Measurements from ENCODE around the gene SCYL1. TPM values are rescaled to one million over a fixed set of nuclear protein-coding genes. Genes with fewer than 3 reads are reported as not detected.

The SCYL1 gene
- total and polyA plus RNA-seq, 4 donors = 33.7 to 62.0 (median 52.6) TPM

DNA sequence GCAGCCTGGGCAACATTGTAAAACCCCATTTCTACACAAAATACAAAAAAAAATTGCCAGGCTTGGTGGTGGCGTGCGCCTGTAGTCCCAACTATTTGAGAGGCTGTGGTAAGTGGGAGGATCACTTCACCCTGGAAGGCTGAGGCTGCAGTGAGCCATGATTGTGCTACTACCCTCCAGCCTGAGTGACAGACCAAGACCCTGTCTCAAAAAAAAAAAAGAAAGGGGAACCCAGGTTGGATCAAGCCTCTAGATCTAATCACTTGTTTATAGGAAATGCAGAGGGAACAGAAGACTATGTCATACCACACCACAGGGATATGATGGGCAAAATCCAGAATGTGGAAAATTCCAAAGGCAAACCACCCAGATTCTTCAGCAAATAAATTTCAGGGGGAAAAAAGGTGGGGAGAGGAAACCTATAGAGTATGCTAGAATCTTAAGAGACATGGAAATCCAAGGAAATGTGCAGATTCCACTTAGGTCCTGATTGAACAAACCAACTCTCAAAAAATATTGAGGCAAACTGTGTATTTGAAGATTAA lies 42.5 kb upstream of the SCYL1 start:
- Histone ChIP-seq H3K4me1 (ENCODE audit: control insufficient read depth in 4 of 4, insufficient read depth in 4 of 4, low read length in 3 of 4) (peaks cover 7 to 29% (median 17%) of the 10 kb centered on the region in 4 donors), H3K4me3 (ENCODE audit: low read depth in 1 of 3, low read length in 3 of 3) (no peak overlapping the region), H3K27me3 (ENCODE audit: control insufficient read depth in 4 of 4, insufficient read depth in 4 of 4, low read length in 3 of 4) (no peaks in the 10 kb centered on the region), H3K27ac (ENCODE audit: low read depth in 1 of 2, low read length in 2 of 2) (no peak overlapping the region), H3K36me3 (ENCODE audit: control insufficient read depth in 4 of 4, insufficient read depth in 3 of 4, low read depth in 1 of 4, low read length in 3 of 4) (no peaks in the 10 kb centered on the region), H3K9ac (ENCODE audit: low read depth in 1 of 2, low read length in 2 of 2) (no peak overlapping the region), H3K9me3 (ENCODE audit: control insufficient read depth in 4 of 4, low read length in 3 of 4) (no peaks in the 10 kb centered on the region)
- whole genome bisulfite sequencing = 97% methylated on average over 2 of the region's 2 CpGs
- DNase-seq (ENCODE audit: low spot score) = no peak
- TF ChIP-seq NR2F2 (IDR thresholded peaks at IDR 0.05) = no peak
- no peak for TF ChIP-seq RXRA (IDR thresholded peaks at IDR 0.05)
- no peak for TF ChIP-seq YY1 (IDR thresholded peaks at IDR 0.05)
- TF ChIP-seq, protein P1, sequence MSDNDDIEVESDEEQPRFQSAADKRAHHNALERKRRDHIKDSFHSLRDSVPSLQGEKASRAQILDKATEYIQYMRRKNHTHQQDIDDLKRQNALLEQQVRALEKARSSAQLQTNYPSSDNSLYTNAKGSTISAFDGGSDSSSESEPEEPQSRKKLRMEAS (IDR thresholded peaks at IDR 0.05) = no peak
- TF ChIP-seq SP1 (IDR thresholded peaks at IDR 0.05) = no peak
- TF ChIP-seq RAD21 (IDR thresholded peaks at IDR 0.05) = no peak
- TF ChIP-seq FOXA1 (IDR thresholded peaks at IDR 0.05) = no peak
- no peak for TF ChIP-seq JUND (IDR thresholded peaks at IDR 0.05)
- TF ChIP-seq, protein P2, sequence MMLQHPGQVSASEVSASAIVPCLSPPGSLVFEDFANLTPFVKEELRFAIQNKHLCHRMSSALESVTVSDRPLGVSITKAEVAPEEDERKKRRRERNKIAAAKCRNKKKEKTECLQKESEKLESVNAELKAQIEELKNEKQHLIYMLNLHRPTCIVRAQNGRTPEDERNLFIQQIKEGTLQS (IDR thresholded peaks at IDR 0.05) = no peak
- TF ChIP-seq, protein P3, sequence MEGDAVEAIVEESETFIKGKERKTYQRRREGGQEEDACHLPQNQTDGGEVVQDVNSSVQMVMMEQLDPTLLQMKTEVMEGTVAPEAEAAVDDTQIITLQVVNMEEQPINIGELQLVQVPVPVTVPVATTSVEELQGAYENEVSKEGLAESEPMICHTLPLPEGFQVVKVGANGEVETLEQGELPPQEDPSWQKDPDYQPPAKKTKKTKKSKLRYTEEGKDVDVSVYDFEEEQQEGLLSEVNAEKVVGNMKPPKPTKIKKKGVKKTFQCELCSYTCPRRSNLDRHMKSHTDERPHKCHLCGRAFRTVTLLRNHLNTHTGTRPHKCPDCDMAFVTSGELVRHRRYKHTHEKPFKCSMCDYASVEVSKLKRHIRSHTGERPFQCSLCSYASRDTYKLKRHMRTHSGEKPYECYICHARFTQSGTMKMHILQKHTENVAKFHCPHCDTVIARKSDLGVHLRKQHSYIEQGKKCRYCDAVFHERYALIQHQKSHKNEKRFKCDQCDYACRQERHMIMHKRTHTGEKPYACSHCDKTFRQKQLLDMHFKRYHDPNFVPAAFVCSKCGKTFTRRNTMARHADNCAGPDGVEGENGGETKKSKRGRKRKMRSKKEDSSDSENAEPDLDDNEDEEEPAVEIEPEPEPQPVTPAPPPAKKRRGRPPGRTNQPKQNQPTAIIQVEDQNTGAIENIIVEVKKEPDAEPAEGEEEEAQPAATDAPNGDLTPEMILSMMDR (IDR thresholded peaks at IDR 0.05; ENCODE audit: low read depth, low read length, missing input control) = no peak
- no peak for TF ChIP-seq FOXA2 (IDR thresholded peaks at IDR 0.05)
- TF ChIP-seq, protein P4, sequence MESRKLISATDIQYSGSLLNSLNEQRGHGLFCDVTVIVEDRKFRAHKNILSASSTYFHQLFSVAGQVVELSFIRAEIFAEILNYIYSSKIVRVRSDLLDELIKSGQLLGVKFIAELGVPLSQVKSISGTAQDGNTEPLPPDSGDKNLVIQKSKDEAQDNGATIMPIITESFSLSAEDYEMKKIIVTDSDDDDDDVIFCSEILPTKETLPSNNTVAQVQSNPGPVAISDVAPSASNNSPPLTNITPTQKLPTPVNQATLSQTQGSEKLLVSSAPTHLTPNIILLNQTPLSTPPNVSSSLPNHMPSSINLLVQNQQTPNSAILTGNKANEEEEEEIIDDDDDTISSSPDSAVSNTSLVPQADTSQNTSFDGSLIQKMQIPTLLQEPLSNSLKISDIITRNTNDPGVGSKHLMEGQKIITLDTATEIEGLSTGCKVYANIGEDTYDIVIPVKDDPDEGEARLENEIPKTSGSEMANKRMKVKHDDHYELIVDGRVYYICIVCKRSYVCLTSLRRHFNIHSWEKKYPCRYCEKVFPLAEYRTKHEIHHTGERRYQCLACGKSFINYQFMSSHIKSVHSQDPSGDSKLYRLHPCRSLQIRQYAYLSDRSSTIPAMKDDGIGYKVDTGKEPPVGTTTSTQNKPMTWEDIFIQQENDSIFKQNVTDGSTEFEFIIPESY (IDR thresholded peaks at IDR 0.05) = no peak
- no peak for TF ChIP-seq EGR1 (IDR thresholded peaks at IDR 0.05; ENCODE audit: low read depth in 2 of 2)

DNA sequence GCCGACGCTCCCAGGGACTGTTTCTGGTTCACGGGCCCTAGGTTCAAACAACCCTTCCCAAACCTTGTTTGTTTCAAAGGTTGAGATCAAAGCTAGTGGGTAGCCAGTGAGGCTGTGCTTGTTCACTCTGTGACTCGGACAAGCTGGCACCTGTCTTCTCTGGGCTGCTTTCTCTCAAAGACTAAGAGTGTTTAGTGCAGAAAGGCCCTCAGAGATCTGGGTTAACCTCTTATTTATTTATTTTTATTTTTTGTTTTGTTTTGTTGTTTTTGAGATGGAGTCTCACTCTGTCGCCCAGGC lies 39.0 kb upstream of the SCYL1 start:
- Histone ChIP-seq H3K27me3 (ENCODE audit: control insufficient read depth in 4 of 4, insufficient read depth in 4 of 4, low read length in 3 of 4) (no peaks in the 10 kb centered on the region), H3K9me3 (ENCODE audit: control insufficient read depth in 4 of 4, low read length in 3 of 4) (no peaks in the 10 kb centered on the region), H3K4me3 (ENCODE audit: low read depth in 1 of 3, low read length in 3 of 3) (no peak overlapping the region), H3K9ac (ENCODE audit: low read depth in 1 of 2, low read length in 2 of 2) (no peak overlapping the region), H3K4me1 (ENCODE audit: control insufficient read depth in 4 of 4, insufficient read depth in 4 of 4, low read length in 3 of 4) (peaks cover 6 to 24% (median 15%) of the 10 kb centered on the region in 4 donors), H3K36me3 (ENCODE audit: control insufficient read depth in 4 of 4, insufficient read depth in 3 of 4, low read depth in 1 of 4, low read length in 3 of 4) (no peaks in the 10 kb centered on the region), H3K27ac (ENCODE audit: low read depth in 1 of 2, low read length in 2 of 2) (peak overlapping the region; percentile 31 to 44)
- no peak for TF ChIP-seq RAD21 (IDR thresholded peaks at IDR 0.05)
- TF ChIP-seq, protein P1 (IDR thresholded peaks at IDR 0.05) = no peak
- TF ChIP-seq, protein P5, sequence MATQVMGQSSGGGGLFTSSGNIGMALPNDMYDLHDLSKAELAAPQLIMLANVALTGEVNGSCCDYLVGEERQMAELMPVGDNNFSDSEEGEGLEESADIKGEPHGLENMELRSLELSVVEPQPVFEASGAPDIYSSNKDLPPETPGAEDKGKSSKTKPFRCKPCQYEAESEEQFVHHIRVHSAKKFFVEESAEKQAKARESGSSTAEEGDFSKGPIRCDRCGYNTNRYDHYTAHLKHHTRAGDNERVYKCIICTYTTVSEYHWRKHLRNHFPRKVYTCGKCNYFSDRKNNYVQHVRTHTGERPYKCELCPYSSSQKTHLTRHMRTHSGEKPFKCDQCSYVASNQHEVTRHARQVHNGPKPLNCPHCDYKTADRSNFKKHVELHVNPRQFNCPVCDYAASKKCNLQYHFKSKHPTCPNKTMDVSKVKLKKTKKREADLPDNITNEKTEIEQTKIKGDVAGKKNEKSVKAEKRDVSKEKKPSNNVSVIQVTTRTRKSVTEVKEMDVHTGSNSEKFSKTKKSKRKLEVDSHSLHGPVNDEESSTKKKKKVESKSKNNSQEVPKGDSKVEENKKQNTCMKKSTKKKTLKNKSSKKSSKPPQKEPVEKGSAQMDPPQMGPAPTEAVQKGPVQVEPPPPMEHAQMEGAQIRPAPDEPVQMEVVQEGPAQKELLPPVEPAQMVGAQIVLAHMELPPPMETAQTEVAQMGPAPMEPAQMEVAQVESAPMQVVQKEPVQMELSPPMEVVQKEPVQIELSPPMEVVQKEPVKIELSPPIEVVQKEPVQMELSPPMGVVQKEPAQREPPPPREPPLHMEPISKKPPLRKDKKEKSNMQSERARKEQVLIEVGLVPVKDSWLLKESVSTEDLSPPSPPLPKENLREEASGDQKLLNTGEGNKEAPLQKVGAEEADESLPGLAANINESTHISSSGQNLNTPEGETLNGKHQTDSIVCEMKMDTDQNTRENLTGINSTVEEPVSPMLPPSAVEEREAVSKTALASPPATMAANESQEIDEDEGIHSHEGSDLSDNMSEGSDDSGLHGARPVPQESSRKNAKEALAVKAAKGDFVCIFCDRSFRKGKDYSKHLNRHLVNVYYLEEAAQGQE (IDR thresholded peaks at IDR 0.05) = no peak
- TF ChIP-seq HNF4A (conservative IDR thresholded peaks at IDR 0.05) = no peak
- no peak for TF ChIP-seq JUND (IDR thresholded peaks at IDR 0.05)
- TF ChIP-seq NR2F2 (IDR thresholded peaks at IDR 0.05) = no peak
- TF ChIP-seq GABPA (IDR thresholded peaks at IDR 0.05 in 1 of 2, conservative IDR thresholded peaks at IDR 0.05 in 1 of 2) = no peak
- TF ChIP-seq SP1 (IDR thresholded peaks at IDR 0.05) = no peak
- TF ChIP-seq FOXA2 (IDR thresholded peaks at IDR 0.05) = no peak
- no peak for TF ChIP-seq FOXA1 (IDR thresholded peaks at IDR 0.05)
- TF ChIP-seq, protein P2 (IDR thresholded peaks at IDR 0.05) = no peak
- TF ChIP-seq YY1 (IDR thresholded peaks at IDR 0.05) = no peak
- 80% methylated on average over 5 of the region's 5 CpGs for WGBS
- no peak for DNase-seq (ENCODE audit: low spot score)
